ENCODE measurements around the gene PITPNM1.
"Not testable (repeated sequence)": the region's sequence is repeated elsewhere in the genome, so short reads cannot be mapped to it uniquely, and the experiment has no call there.

Gene PITPNM1

GRCh38 chr11:67466367-67466766 is 38.8 kb downstream of the PITPNM1 start:
- DNase-seq (ENCODE audit: low spot score) = no peak

GRCh38 chr11:67465530-67465929 is 39.6 kb downstream of the PITPNM1 start:
- DNase-seq (ENCODE audit: low spot score) = not testable (repeated sequence)

- DNase-seq (ENCODE audit: low spot score) = no peak
Observed at GRCh38 chr11:67465189-67465510, 40.0 kb downstream of the PITPNM1 start.

GRCh38 chr11:67464411-67465188 is 40.6 kb downstream of the PITPNM1 start:
- DNase-seq (ENCODE audit: low spot score) = peak; percentile 94

- no peak for DNase-seq (ENCODE audit: low spot score)
Observed at GRCh38 chr11:67463680-67464410, 41.3 kb downstream of the PITPNM1 start.

GRCh38 chr11:67463186-67463585 is 42.0 kb downstream of the PITPNM1 start:
- no peak for DNase-seq (ENCODE audit: low spot score)

GRCh38 chr11:67458266-67458665 is 46.9 kb downstream of the PITPNM1 start:
- DNase-seq (ENCODE audit: low spot score) = no peak

- no peak for DNase-seq (ENCODE audit: low spot score)
Observed at GRCh38 chr11:67457453-67457852, 47.7 kb downstream of the PITPNM1 start.

GRCh38 chr11:67456068-67456705 is 49.0 kb downstream of the PITPNM1 start:
- no peak for DNase-seq (ENCODE audit: low spot score)

GRCh38 chr11:67455054-67455453 is 50.1 kb downstream of the PITPNM1 start, which contains the start of gene CABP4:
Gene CABP4 (plus strand): TSS chr11:67455354. CDS start chr11:67455424, 70 bp downstream.
- DNase-seq (ENCODE audit: low spot score) = no peak

- DNase-seq (ENCODE audit: low spot score) = no peak
Observed at GRCh38 chr11:67453816-67454732, 51.1 kb downstream of the PITPNM1 start.

GRCh38 chr11:67452141-67452952 is 52.8 kb downstream of the PITPNM1 start, which contains the start of gene GPR152:
Gene GPR152 (minus strand): TSS chr11:67452729. CDS start chr11:67452724, 5 bp downstream.
- no peak for DNase-seq (ENCODE audit: low spot score)

GRCh38 chr11:67451658-67451976 is 53.5 kb downstream of the PITPNM1 start:
- no peak for DNase-seq (ENCODE audit: low spot score)

GRCh38 chr11:67450796-67451657 is 54.1 kb downstream of the PITPNM1 start:
- DNase-seq (ENCODE audit: low spot score) = no peak

GRCh38 chr11:67449116-67449844 is 55.9 kb downstream of the PITPNM1 start:
- no peak for DNase-seq (ENCODE audit: low spot score)

- no peak for DNase-seq (ENCODE audit: low spot score)
Observed at GRCh38 chr11:67448220-67448609, 56.9 kb downstream of the PITPNM1 start.

GRCh38 chr11:67445515-67445914 is 59.6 kb downstream of the PITPNM1 start:
- DNase-seq (ENCODE audit: low spot score) = no peak

GRCh38 chr11:67442504-67443404 is 62.4 kb downstream of the PITPNM1 start:
- DNase-seq (ENCODE audit: low spot score) = no peak
